GM12801 (cell line): ENCODE data around the gene TIMM50.

ENCODE experiments used
- TF ChIP-seq, protein P1 (sequence below): IDR thresholded peaks from one replicate; pipeline ENCODE4 v1.5.1; 2011; ENCODE audit warnings: control low read depth; ENCODE audit not compliant: insufficient read length; ENCODE audit errors: extremely low read depth

TIMM50 gene

DNA sequence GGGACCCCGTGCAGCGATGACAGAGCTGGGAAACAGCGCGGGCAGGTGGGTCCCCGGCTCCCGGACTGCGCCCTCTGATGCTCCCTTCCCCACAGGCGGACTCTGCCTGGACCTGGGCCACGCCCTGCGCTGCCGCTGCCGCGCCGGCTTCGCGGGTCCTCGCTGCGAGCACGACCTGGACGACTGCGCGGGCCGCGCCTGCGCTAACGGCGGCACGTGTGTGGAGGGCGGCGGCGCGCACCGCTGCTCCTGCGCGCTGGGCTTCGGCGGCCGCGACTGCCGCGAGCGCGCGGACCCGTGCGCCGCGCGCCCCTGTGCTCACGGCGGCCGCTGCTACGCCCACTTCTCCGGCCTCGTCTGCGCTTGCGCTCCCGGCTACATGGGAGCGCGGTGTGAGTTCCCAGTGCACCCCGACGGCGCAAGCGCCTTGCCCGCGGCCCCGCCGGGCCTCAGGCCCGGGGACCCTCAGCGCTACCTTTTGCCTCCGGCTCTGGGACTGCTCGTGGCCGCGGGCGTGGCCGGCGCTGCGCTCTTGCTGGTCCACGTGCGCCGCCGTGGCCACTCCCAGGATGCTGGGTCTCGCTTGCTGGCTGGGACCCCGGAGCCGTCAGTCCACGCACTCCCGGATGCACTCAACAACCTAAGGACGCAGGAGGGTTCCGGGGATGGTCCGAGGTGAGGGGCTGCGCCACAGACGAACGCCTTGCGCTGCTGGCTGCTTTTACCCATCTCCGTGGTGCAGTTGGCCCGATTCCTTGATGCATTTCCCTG, 26.5 kb downstream of the TIMM50 start:
- TF ChIP-seq, protein P1, sequence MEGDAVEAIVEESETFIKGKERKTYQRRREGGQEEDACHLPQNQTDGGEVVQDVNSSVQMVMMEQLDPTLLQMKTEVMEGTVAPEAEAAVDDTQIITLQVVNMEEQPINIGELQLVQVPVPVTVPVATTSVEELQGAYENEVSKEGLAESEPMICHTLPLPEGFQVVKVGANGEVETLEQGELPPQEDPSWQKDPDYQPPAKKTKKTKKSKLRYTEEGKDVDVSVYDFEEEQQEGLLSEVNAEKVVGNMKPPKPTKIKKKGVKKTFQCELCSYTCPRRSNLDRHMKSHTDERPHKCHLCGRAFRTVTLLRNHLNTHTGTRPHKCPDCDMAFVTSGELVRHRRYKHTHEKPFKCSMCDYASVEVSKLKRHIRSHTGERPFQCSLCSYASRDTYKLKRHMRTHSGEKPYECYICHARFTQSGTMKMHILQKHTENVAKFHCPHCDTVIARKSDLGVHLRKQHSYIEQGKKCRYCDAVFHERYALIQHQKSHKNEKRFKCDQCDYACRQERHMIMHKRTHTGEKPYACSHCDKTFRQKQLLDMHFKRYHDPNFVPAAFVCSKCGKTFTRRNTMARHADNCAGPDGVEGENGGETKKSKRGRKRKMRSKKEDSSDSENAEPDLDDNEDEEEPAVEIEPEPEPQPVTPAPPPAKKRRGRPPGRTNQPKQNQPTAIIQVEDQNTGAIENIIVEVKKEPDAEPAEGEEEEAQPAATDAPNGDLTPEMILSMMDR, result no peak

DNA sequence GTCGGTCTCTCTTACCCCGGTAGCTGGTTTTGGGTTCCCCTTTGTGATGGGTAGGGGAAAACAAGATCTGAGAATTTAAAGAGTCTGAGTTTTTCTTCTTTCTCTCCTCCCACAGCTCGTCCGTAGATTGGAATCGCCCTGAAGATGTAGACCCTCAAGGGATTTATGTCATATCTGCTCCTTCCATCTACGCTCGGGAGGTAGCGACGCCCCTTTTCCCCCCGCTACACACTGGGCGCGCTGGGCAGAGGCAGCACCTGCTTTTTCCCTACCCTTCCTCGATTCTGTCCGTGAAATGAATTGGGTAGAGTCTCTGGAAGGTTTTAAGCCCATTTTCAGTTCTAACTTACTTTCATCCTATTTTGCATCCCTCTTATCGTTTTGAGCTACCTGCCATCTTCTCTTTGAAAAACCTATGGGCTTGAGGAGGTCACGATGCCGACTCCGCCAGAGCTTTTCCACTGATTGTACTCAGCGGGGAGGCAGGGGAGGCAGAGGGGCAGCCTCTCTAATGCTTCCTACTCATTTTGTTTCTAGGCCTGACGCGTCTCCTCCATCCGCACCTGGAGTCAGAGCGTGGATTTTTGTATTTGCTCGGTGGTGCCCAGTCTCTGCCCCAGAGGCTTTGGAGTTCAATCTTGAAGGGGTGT, 27.2 kb downstream of the TIMM50 start:
- TF ChIP-seq, protein P1, result no peak

DNA sequence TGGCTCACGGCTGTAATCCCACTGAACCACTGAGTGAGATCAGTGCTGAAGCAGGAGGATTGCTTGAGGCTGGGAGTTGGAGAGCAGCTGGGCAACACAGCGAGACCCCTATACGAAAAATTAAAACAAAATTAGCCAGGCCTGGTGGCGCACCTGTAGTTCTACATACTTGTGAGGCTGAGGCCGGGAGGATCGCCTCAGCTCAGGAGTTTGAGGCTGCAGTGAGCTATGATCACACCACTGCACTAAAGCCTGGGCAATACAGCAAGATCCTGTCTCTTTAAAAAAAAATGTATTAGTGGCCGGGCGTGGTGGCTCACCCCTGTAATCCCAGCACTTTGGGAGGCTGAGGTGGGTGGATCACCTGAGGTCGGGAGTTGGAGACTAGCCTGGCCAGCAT, 28.0 kb downstream of the TIMM50 start:
- TF ChIP-seq, protein P1, result no peak

DNA sequence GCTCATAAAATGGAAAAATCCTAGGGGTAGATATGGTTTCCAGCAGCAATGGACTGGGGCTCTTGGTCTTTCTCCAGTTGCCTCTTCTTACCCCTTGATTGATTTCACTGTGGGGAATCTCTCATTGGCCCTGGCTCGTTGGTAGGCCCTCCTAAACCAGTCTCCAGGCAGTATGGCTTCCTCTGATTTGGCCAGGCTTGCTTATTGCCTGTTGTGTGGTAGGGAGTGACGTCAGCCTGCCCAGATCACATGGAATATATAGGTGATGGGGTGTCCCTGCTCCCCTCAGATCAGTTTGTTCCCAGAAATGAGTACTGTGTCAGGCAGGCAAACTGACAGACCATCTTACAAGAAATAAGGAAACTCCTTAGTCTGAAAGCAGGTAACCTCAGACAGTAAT, 28.6 kb downstream of the TIMM50 start:
- TF ChIP-seq, protein P1, result no peak

DNA sequence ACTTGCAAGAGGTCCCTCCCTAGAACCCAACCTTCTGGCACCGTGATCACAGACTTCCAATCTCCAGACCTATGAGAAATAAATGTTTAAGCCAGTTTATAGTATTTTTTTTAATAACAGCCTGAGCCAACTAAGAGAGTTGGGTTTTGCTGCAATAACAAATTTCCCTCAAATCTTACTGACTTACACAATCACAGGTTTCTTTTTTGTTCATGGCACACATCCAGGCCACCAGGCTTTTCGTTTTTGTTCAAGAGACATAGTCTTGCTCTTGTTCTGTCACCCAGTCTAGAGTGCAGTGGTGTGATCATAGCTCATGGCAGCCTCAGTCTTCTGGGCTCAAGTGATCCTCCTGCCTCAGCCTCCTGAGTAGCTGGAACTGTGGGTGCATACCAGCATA, 32.4 kb downstream of the TIMM50 start:
- TF ChIP-seq, protein P1, result no peak

DNA sequence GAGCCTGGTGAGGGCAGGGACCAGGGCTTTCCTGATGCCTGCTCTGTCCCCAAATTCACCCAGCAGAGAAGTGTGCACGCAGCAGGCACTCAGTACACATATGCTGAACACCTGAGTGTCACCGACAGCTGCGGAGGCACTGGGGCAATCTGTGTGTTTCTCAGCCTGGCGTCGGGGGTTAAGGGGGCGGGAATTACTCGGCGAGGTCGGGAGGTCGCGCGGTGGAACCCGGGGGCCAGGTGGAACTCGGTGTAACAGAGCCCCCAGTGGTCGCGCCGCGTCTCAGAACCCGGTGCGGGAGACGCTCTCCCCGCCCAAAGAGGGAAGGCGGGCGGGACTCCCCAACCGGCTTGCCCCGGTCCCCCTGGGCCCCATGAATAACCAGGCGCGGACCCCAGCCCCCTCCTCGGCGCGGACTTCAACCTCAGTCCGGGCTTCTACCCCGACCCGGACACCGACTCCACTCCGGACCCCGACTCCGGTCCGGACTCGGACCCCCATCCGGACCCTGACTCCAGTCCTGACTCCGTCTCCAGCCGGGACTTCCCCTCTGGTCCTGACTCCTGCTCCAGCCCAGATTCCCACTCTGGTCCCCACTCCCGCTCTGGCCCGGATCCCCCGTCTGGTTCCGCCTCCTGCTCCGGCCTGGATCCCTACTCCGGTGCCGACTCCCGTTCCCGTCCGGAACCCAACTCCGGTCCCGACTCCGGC, 34.4 kb downstream of the TIMM50 start, which contains the start of gene SELENOV:
Gene SELENOV (plus strand): TSS at position 300 of the 711 bp plus-strand sequence. CDS start 74 bp downstream, at position 374.
- TF ChIP-seq, protein P1, result no peak

DNA sequence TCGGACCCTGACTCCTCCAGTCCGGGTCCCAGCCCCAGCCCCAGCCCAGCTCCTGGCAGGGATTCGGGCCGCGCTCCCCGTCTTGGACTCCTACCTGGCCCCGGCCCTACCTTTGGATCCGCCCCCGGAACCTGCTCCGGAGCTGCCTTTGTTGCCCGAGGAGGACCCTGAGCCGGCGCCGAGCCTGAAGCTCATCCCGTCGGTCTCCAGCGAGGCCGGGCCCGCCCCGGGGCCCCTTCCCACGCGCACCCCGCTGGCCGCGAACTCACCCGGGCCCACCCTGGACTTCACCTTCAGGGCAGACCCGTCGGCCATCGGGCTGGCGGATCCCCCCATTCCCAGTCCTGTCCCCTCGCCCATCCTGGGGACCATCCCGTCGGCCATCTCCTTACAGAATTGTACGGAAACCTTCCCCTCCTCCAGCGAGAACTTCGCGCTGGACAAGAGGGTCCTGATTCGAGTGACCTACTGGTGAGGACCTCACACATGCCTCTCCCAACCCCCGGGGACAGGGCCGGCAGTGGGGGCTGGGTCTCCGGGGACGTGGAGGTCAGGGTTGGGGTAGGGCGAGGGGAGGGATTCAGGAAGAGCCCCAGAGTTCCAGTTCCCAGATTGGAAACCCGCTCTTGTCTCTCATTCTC, 35.0 kb downstream of the TIMM50 start:
- TF ChIP-seq, protein P1, result no peak
